ENCODE results near the gene PLPPR3. TPM values are rescaled to one million over a fixed set of nuclear protein-coding genes. Genes with fewer than 3 reads are reported as not detected.

PLPPR3 gene
- total and polyA plus RNA-seq, 12 donors, result not detected

DNA sequence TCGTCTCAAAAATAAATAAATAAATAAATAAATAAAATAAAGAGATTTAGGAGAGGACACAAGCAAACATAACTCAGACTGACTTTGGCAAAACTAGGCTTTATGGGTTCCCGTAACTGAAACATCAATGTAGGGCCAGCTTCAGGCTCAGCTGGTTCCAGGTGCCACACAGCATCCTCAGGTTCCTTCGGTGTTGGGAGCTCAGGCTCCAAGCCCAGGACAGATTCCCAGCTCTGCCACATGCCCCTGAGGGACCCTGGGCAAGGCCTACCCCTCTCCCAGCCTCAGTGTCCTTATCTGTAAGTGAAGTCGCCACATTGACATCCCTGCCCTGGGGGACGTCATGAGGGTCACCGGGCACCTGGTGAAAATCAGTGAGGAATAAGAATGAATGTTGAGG, 52.1 kb downstream of the PLPPR3 start:
- no peak for ATAC-seq
- Histone ChIP-seq H3K27me3 (no peaks in the 10 kb centered on the region), H3K4me1 (peaks cover 0 to 12% (median 7%) of the 10 kb centered on the region in 9 donors), H3K4me3 (no peak overlapping the region), H3K9me3 (no peaks in the 10 kb centered on the region), H3K27ac (no peak overlapping the region), H3K36me3 (no peaks in the 10 kb centered on the region)
- DNase-seq, result no peak
- TF ChIP-seq, protein P1, sequence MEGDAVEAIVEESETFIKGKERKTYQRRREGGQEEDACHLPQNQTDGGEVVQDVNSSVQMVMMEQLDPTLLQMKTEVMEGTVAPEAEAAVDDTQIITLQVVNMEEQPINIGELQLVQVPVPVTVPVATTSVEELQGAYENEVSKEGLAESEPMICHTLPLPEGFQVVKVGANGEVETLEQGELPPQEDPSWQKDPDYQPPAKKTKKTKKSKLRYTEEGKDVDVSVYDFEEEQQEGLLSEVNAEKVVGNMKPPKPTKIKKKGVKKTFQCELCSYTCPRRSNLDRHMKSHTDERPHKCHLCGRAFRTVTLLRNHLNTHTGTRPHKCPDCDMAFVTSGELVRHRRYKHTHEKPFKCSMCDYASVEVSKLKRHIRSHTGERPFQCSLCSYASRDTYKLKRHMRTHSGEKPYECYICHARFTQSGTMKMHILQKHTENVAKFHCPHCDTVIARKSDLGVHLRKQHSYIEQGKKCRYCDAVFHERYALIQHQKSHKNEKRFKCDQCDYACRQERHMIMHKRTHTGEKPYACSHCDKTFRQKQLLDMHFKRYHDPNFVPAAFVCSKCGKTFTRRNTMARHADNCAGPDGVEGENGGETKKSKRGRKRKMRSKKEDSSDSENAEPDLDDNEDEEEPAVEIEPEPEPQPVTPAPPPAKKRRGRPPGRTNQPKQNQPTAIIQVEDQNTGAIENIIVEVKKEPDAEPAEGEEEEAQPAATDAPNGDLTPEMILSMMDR (IDR thresholded peaks at IDR 0.05), result no peak
- WGBS, 2 donors, result 70 to 72% methylated on average over 6 of the region's 6 CpGs
- intact Hi-C loops (cut with DNase I), result loop anchor here (1.0 to 10.0 kb wide), 9 partner anchors 85 to 213 kb away; partner anchors contain the start of genes WDR18 (in 7 of the 10), CFD (in 3 of the 10), KISS1R (in 2 of the 10) and ELANE (in 1 of the 10)

DNA sequence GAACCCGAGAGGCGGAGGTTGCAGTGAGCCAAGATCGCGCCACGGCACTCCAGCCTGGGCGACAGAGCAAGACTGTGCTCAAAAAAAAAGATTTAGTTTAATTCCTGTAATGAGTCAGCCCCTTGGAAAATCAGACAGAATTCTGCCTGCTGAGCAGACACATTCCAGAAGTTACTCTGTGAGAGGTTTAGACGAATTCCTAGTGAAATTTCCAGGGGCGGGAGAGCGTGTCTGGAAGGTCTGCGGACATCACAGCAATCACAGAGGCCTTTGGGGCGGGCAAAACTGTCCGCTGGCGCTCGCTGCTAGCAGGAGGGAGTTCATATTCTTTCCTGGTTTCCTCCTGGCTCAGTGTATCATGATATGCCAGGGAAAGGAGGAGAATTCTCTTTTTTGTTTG, 53.3 kb downstream of the PLPPR3 start:
- ATAC-seq (no peak), DNase-seq (no peak)
- intact Hi-C loops (cut with DNase I), result loop anchor here in 5 of 10 donors (5.0 to 10.0 kb wide), 6 partner anchors 86 to 214 kb away; partner anchors contain the start of genes WDR18 (in 2 of the 5), CFD (in 1 of the 5), ELANE (in 1 of the 5) and KISS1R (in 1 of the 5)
- peaks cover 0 to 12% (median 7%) of the 10 kb centered on the region in 9 donors for H3K4me1 ChIP-seq
- 68 to 72% methylated on average over 14 of the region's 14 CpGs for WGBS, 2 donors
- no peak overlapping the region for H3K27ac ChIP-seq
- H3K4me3 ChIP-seq, result no peak overlapping the region
- no peaks in the 10 kb centered on the region for H3K27me3 ChIP-seq
- TF ChIP-seq, protein P1 (IDR thresholded peaks at IDR 0.05), result no peak
- H3K9me3 ChIP-seq, result no peaks in the 10 kb centered on the region
- no peaks in the 10 kb centered on the region for H3K36me3 ChIP-seq

DNA sequence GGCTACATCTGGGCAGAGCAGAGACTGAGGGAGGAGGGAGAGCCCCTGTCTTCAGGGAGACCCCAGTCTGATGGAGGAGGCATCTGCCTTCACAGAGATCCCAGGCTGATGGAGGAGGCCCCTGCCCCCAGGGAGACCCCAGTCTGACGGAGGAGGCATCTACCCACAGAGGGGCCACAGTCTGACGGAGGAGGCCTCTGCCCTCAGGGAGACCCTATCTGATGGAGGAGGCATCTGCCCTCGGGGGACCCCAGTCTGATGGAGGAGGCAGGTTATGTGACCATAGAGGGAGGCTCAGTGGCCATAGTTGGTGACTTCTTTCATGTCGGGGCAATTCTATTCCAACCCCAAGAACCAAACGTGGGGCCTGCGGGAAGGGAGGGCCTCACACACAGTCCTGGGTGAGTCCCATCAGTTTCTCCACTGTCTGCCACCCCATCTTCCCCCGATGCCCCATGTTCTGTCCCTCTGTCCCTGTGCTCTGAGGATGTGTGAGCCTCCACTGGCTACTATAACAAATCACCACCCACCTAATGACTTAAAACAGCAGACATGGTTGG, 56.5 kb downstream of the PLPPR3 start:
- intact Hi-C loops (cut with DNase I), result loop anchor here in 6 of 10 donors (2.0 to 10.0 kb wide), 7 partner anchors 90 to 217 kb away; partner anchors contain the start of genes WDR18 (in 2 of the 6), CFD (in 1 of the 6), ELANE (in 1 of the 6) and KISS1R (in 1 of the 6)
- Histone ChIP-seq H3K9me3 (peaks cover 0 to 6% (median 0%) of the 10 kb centered on the region in 11 donors), H3K27me3 (peaks cover 0 to 3% (median 0%) of the 10 kb centered on the region in 7 donors), H3K4me1 (peaks cover 0 to 3% (median 0%) of the 10 kb centered on the region in 9 donors), H3K4me3 (no peak overlapping the region), H3K36me3 (no peaks in the 10 kb centered on the region), H3K27ac (no peak overlapping the region)
- TF ChIP-seq, protein P1 (IDR thresholded peaks at IDR 0.05), result no peak
- DNase-seq, result no peak
- 76 to 79% methylated on average over 7 of the region's 7 CpGs for WGBS, 2 donors
- no peak for ATAC-seq

DNA sequence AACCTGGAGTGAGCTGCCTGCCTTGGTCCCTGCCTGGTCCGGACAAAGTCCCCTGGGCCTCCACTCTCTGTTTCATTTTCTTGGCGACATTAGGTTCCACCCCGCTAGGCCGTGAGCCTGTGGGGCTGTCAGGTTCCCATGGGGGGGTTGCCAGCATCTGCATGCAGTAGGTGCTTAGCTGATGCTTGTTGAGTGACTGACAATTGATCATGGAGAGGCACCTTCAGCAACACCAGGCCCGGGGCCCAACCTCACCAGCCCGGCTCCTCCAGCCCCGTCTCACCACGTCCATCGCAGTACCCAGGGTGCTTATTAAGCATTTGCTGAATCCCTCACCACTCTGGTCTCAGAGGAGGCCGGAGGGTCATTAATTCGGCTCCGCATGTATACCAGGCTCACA, 57.5 kb downstream of the PLPPR3 start:
- TF ChIP-seq, protein P1 (IDR thresholded peaks at IDR 0.05), result no peak
- H3K27ac ChIP-seq, result no peak overlapping the region
- 91 to 92% methylated on average over 12 of the region's 12 CpGs for WGBS, 2 donors
- ATAC-seq, result no peak
- H3K27me3 ChIP-seq, result peaks cover 0 to 3% (median 0%) of the 10 kb centered on the region in 7 donors
- DNase-seq, result no peak
- intact Hi-C loops (cut with DNase I), result loop anchor here in 4 of 10 donors (2.0 to 10.0 kb wide), 4 partner anchors 90 to 210 kb away; partner anchors contain the start of genes CFD (in 1 of the 4) and ELANE (in 1 of the 4)
- peaks cover 0 to 13% (median 0%) of the 10 kb centered on the region in 11 donors for H3K9me3 ChIP-seq
- no peaks in the 10 kb centered on the region for H3K4me1 ChIP-seq
- H3K4me3 ChIP-seq, result no peak overlapping the region
- no peaks in the 10 kb centered on the region for H3K36me3 ChIP-seq

Measured in heart right ventricle (tissue), 16 donors.